Ishikawa (cell line): Measurements from ENCODE around the gene SNX27.

Source experiments
- CEBPB ChIP-seq: IDR thresholded peaks from 2 replicates; pipeline ENCODE4 v1.6.1; 2012
- FOXM1 ChIP-seq: IDR thresholded peaks from 2 replicates; pipeline ENCODE4 v1.6.1; 2012; ENCODE audit warnings: low read depth, borderline replicate concordance
- RAD21 ChIP-seq: IDR thresholded peaks from 2 replicates; pipeline ENCODE4 v1.6.1; 2012; ENCODE audit warnings: low read depth
- REST ChIP-seq: IDR thresholded peaks from 2 replicates; pipeline ENCODE4 v1.6.1; 2012; ENCODE audit warnings: low read depth, mild to moderate bottlenecking
- TAF1 ChIP-seq: IDR thresholded peaks from 2 replicates; pipeline ENCODE4 v1.6.1; 2012; ENCODE audit warnings: low read depth, mild to moderate bottlenecking
- USF1 ChIP-seq: IDR thresholded peaks from 2 replicates; pipeline ENCODE4 v1.6.1; 2012
- YY1 ChIP-seq: IDR thresholded peaks from 2 replicates; pipeline ENCODE4 v1.6.1; 2012; ENCODE audit warnings: low read depth

GRCh38 chr1:151703813-151704212 lies 92.0 kb downstream of the SNX27 start:
- TF ChIP-seq REST = no peak
- TF ChIP-seq CEBPB = no peak
- TF ChIP-seq RAD21 = no peak
- TF ChIP-seq USF1 = no peak
- no peak for TF ChIP-seq TAF1
- no peak for TF ChIP-seq FOXM1
- TF ChIP-seq YY1 = no peak
